Stimulated activated CD4-positive, alpha-beta T cell treated with anti-CD3 and anti-CD28 coated beads, Interleukin-15, amount 100 ng/mL, for 24 hours (primary cell): ENCODE results near the gene VWA8.
"Not testable (repeated sequence)": the region's sequence is repeated elsewhere in the genome, so short reads cannot be mapped to it uniquely, and the experiment has no call there.

Source experiments
- DNase-seq: peaks from one replicate; pipeline ENCODE4 v3.0.0-alpha.2; 2020

Gene VWA8

GRCh38 chr13:41791056-41791455 is 169.9 kb downstream of the VWA8 start:
- no peak for DNase-seq

- DNase-seq = no peak
Measured at GRCh38 chr13:41788552-41788951, 172.4 kb downstream of the VWA8 start.

- no peak for DNase-seq
Measured at GRCh38 chr13:41785402-41786172, 175.3 kb downstream of the VWA8 start.

- DNase-seq = no peak
Measured at GRCh38 chr13:41782086-41782485, 178.8 kb downstream of the VWA8 start.

GRCh38 chr13:41780715-41781706 is 179.9 kb downstream of the VWA8 start:
- no peak for DNase-seq

- DNase-seq = no peak
Measured at GRCh38 chr13:41775251-41775650, 185.7 kb downstream of the VWA8 start.

- no peak for DNase-seq
Measured at GRCh38 chr13:41774605-41775218, 186.2 kb downstream of the VWA8 start.

- no peak for DNase-seq
Measured at GRCh38 chr13:41767801-41768200, 193.1 kb downstream of the VWA8 start.

- DNase-seq = no peak
Measured at GRCh38 chr13:41766439-41766838, 194.5 kb downstream of the VWA8 start.

- no peak for DNase-seq
Measured at GRCh38 chr13:41765813-41766212, 195.1 kb downstream of the VWA8 start.

- DNase-seq = no peak
Measured at GRCh38 chr13:41765020-41765419, 195.9 kb downstream of the VWA8 start.

GRCh38 chr13:41764558-41764957 is 196.4 kb downstream of the VWA8 start:
- no peak for DNase-seq

- DNase-seq = no peak
Measured at GRCh38 chr13:41763782-41764181, 197.1 kb downstream of the VWA8 start.

GRCh38 chr13:41762796-41763195 is 198.1 kb downstream of the VWA8 start:
- no peak for DNase-seq

GRCh38 chr13:41756198-41756880 is 204.6 kb downstream of the VWA8 start:
- DNase-seq = no peak

GRCh38 chr13:41751734-41752445 is 209.0 kb downstream of the VWA8 start:
- no peak for DNase-seq

GRCh38 chr13:41751277-41751676 is 209.6 kb downstream of the VWA8 start:
- DNase-seq = no peak

- DNase-seq = no peak
Measured at GRCh38 chr13:41746259-41746658, 214.7 kb downstream of the VWA8 start.

GRCh38 chr13:41745496-41745895 is 215.4 kb downstream of the VWA8 start:
- not testable (repeated sequence) for DNase-seq

- DNase-seq = no peak
Measured at GRCh38 chr13:41742917-41743552, 217.9 kb downstream of the VWA8 start.

- no peak for DNase-seq
Measured at GRCh38 chr13:41740479-41740878, 220.4 kb downstream of the VWA8 start.
